Cerebellar cortex (tissue), 1 donor: ENCODE data around the gene LCOR.
A peak's percentile ranks its signal among the peaks of the same experiment; 100 is the strongest.

Experiments
- DNase-seq: peaks from one replicate; pipeline ENCODE4 v3.0.0-alpha.2; 2015; ENCODE audit warnings: low spot score

LCOR gene

DNA sequence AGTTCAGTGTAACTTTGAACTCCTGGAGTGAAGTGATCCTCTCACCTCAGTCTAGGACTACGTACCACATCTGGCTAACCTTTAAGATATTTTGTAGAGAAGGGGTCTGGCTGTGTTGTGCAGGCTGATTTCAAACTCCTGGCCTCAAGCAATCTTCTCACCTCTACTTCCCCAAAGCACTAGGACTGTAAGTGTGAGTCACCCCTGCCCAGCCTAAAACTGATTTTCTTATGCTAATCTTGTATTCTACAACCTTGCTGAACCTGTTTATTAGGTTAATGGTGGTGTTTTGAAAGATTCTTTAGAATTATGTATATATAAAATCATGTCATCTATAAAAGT is 58.0 kb downstream of the LCOR start:
- DNase-seq, result no peak

DNA sequence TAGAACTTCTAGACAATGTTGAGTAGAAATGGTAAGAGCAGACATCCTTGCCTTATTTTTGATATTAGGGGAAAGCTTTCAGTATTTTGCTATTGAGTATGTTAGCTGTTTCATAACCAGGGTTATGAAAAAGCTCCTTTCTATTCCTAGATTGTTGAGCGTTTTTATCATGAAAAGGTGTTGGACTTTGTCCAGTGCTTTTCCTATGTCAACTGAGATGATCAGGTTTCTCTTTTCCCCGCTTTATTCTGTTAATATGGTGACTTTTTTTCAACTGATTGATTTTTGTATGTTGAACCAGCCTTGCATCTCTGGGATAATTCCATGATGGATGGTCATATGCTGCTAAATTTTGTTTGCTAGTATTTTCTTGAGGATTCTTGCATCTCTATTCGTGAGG is 58.5 kb downstream of the LCOR start:
- no peak for DNase-seq

DNA sequence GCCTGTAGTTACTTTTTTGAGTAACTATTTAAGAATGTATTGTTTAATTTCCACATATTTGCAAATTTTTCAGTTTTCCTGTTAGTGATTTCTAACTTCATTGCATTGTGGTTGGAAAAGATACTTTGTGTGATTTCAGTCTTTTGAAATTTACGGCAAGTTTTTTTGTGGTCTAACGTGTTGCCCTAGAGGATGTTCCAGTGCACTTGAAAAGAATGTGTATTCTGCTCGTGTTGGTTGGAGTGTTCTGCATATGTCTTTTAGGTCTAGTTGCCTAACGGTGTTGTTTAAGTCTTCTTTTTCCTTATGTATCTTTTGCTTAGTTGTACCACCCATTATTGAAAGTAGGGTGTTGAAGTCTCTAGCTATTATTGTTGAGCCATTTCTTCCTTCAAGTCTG is 59.7 kb downstream of the LCOR start:
- DNase-seq, result no peak

DNA sequence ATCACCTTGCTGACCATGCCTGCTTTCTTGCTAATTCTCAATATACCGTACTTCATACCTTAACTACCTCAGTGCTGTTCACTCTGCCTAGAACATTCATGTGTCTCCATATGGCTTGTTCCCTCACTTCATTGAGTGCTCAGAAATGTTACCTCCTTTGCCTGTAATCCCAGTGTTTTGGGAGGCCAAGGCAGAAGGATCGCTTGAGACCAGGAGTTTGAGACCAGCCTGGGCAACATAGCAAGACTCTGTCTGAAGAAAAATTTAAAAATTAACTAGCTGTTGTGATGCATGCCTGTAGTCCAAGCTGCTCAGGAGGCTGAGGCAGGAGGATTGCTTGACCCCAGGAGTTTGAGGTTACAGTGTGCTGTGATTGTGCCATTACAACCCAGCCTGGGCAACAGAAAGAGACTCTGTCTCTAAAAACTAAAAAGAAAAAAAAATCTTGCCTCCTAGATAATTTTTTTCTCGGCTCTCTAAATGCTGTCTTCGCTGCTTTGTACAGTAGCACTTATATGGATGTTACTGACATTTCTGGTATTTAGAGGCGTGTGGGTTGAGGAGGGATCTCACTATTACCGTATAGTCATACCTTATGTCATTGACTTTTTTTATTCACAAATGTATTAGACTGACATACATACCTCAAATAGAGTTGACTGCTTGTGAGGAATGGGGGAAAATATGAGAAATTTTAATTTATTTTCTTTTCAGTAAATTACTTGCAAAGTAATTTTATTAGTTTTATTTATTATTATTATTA is 63.7 kb downstream of the LCOR start:
- DNase-seq, result no peak

- DNase-seq, result no peak
Observed at GRCh38 chr10:96896884-96897589, 64.9 kb downstream of the LCOR start.

DNA sequence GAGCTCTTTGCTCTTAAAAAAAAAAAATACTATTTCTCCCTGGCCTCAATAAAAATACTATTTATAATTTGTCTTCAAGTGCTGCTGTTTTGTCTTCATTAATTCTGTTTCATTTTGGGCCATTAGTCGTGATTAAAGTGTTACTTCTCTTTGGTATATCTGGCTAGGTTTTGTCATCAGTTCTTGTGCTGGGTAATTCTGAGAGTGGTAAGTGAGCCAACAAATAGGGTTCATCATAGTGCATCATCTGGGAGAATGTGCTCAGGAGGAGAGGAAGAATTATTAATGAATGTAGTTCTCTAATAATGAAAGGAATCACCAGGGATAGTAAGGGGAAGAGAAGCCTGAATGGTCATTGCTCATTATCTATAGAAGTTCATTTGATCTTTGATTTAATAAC is 70.0 kb downstream of the LCOR start:
- no peak for DNase-seq

DNA sequence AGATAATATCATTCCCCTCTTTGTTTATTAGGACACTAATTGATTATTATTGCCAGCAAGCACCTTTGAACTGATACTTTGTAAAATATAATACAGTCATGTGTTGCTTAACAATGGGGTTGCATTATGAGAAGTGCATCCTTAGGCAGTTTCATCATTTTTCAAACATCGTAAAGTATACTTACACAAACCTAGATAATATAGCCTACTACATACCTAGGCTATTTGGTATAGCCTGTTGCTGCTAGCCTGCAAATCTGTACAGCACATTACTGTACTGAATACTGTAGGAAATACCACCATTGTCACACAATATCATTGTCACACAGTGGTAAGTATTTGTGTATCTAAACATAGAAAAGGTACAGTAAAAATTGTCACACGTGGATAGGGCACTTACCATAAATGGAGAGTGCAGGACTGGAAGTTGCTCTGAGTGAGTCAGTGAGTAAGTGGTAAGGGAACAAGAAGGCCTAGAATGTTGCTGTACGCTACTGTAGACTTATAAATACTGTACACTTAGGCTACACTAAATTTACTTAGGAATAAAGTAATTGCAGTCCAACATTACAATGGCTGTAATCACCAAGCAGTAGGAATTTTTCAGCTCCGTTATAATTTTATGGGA is 70.7 kb downstream of the LCOR start:
- DNase-seq, result no peak

GRCh38 chr10:96904648-96905047 is 72.5 kb downstream of the LCOR start:
- no peak for DNase-seq

- DNase-seq, result no peak
Observed at GRCh38 chr10:96906864-96907263, 74.8 kb downstream of the LCOR start.

GRCh38 chr10:96910488-96911395 is 78.6 kb downstream of the LCOR start:
- peak; percentile 51 for DNase-seq

GRCh38 chr10:96912405-96912804 is 80.3 kb downstream of the LCOR start:
- DNase-seq, result no peak

DNA sequence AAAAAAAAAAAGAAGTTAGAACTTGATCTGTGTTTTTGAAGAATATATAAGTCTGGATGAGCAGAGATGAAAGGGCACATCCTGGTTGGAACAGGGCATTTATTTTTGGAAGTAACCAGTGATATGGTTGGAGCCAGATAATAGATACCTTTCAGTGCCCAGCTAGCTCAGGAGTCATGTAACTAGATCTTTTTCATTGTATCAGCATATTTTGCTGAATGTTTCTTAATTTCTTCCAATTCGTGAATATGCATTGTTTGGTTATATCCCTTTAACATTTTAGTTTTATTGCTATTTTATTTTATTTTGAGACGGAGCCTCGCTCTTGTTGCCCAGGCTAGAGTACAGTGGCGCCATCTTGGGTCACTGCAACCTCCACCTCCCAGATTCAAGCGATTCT is 81.8 kb downstream of the LCOR start:
- DNase-seq, result no peak

DNA sequence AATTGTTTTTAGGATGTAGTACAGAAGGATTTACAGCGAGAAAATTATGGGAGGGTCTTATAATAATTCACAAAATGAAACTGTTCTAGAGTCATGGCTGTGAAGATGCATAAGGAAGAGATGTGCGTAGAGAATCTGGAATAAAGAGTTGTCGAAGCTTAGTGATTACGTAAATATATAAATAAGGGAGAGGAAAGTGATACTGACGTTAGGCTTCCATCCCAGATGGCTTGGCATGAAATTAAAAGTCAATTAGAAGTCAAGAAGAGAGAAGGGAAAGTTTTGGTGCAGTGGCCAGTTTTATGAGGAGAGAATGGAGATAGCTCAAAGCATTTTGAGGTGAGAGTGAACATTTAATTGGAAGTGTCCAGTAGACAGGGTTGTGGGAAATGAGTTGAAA is 85.5 kb downstream of the LCOR start:
- no peak for DNase-seq

- peak; percentile 42 for DNase-seq
Observed at GRCh38 chr10:96918214-96919002, 86.3 kb downstream of the LCOR start.

DNA sequence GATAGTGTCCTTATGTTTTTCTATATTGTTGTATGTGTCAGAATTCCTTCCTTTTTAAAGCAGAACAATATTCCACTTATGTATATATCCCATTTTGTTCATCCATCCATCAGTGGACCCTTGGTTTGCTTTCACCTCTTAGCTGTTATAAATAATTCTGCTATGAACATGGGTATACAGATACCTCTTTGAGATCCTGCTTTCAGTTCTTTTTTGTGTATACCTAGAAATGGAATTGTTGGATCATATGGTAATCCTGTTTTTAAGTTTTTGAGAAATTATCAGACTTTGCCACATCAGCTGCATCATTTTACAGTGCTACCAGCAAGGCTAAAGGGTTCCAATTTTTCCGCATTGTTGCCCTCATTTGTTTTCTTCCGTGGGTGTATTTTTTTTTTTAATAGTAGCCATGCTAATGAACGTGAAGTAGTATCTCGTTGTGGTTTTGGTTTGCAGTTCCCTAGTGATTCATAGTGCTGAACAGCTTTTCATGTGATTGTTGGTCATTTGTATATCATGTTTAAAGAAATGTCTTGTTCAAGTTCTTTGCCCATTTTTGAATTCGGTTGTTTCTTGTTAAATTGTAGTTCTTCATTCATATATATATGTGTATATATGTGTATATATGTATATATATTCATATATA is 87.8 kb downstream of the LCOR start:
- DNase-seq, result no peak

- DNase-seq, result no peak
Observed at GRCh38 chr10:96921655-96922054, 89.6 kb downstream of the LCOR start.

DNA sequence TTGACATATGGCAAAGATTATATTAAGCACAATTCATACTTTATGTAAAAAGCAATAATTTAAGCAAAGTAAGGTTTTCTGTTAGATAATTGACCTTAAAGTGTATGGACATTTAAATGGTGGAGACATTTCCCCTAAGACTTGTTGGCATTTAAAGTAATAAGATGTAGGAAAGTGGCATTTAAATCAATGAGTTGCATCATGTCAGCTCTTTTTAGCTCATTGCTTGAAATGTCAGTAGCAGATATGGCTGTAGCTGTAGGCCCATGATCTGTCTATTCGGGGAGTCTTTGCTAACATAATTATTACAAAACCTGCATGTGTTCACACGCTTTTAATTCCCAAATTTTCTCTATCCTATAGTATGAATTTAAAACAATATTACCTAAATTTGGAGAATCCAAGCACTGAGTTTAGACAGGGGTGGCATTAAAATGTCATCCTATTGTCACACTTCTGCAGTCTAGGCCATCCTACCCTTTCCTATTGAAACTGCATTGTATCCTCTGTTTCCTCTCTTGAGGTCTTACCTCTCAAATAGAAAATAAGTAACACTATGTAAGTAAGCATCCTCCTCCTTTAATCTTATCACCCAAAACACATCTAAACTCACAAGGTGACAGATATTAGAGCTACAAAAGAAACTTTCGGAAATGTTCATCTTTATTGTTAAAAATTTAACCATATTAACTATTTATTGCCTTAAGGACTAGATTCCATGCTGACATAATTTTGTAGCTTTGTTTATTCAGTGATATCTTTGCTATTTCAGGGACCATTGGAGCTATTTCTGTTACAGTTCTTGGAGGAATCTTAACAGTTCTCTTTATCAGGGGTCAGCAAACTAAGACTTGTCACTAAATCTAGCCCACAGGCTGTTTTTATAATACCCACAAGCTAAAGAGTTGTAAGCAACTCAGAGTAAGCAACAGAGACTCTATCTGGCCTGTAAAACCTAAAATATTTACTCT is 91.2 kb downstream of the LCOR start:
- no peak for DNase-seq

DNA sequence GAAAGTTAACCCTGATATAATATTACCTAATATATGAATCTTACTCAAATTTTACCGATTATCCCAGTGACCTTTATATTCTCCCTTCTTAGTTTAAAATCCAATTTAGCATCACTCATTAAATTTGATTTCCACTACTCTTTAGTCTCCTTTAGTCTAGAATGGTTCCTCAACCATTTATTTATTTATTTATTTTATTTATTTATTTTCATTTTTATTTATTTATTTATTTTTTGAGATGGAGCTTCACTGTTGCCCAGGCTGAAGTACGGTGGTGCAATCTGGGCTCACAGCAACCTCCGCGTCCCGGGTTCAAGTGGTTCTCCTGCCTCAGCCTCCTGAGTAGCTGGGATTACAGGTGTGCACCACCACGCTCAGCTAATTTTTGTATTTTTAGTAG is 92.8 kb downstream of the LCOR start:
- no peak for DNase-seq

- no peak for DNase-seq
Observed at GRCh38 chr10:96930469-96930868, 98.4 kb downstream of the LCOR start.

GRCh38 chr10:96935148-96935547 is 103.0 kb downstream of the LCOR start:
- no peak for DNase-seq
